Panc1 (cell line): ENCODE results near the gene GNA12. TPM values are rescaled to one million over a fixed set of nuclear protein-coding genes. Genes with fewer than 3 reads are reported as not detected.

Experiments
- ATAC-seq: fragments of 200-7000 bp; cut with Tn5 transposase; 2 replicates; pipeline ENCODE4 v1.9.1; 2020; ENCODE audit warnings: mild to moderate bottlenecking, moderate library complexity
- BruUV-seq: library from RNA; stranded (reverse); fragments of 400-500 nt; replicated peaks from 2 replicates; lab custom pipeline; 2021; lab: Mats Ljungman, UMichigan
- CTCF ChIA-PET: fragments of 300-600 bp; sonication (Branson Sonifier 250); formaldehyde crosslinking; loops from one replicate; lab custom pipeline; 2022; ENCODE audit warnings: antibody characterized with exemption; lab: Charles Lee
- POLR2A ChIA-PET: fragments of 300-600 bp; sonication (Branson Sonifier 250); formaldehyde crosslinking; loops from one replicate; lab custom pipeline; 2022; ENCODE audit warnings: antibody characterized with exemption; lab: Charles Lee
- DNase-seq: peaks from one replicate; pipeline ENCODE4 v3.0.0-alpha.2; 2010; ENCODE audit warnings: low read depth, low spot score
- H3K27ac ChIP-seq: 2 replicates; pipeline ENCODE4 v1.5.1; 2011; ENCODE audit warnings: mild to moderate bottlenecking, low read length, inconsistent platforms
- H3K27me3 ChIP-seq: fragments of 200-500 bp; sonication (Bioruptor generic); 2 replicates; pipeline ENCODE4 v1.6.0; 2014; ENCODE audit warnings: low read length, inconsistent platforms; ENCODE audit not compliant: control insufficient read depth, insufficient read depth
- H3K36me3 ChIP-seq: fragments of 200-500 bp; sonication (Bioruptor generic); 2 replicates; pipeline ENCODE4 v1.5.1; 2014; ENCODE audit warnings: inconsistent platforms, mild to moderate bottlenecking, low read length, moderate library complexity; ENCODE audit not compliant: control insufficient read depth, insufficient read depth
- H3K4me1 ChIP-seq: 2 replicates; pipeline ENCODE4 v1.5.1; 2011; ENCODE audit warnings: inconsistent platforms, mild to moderate bottlenecking, low read length, moderate library complexity; ENCODE audit not compliant: control insufficient read depth, insufficient read depth
- H3K4me3 ChIP-seq, 2 experiments: 2 replicates each; pipeline ENCODE4 v1.5.1; 2011 to 2012; ENCODE audit warnings: low read depth in 2 of 2, low read length in 2 of 2, mild to moderate bottlenecking in 2 of 2, inconsistent platforms in 1 of 2, moderate library complexity in 1 of 2
- H3K9me3 ChIP-seq: fragments of 200-500 bp; sonication (Bioruptor generic); 2 replicates; pipeline ENCODE4 v1.5.1; 2014; ENCODE audit warnings: low read depth, mild to moderate bottlenecking, inconsistent platforms, low read length, moderate library complexity; ENCODE audit not compliant: control insufficient read depth, insufficient read depth
- POLR2AphosphoS5 ChIP-seq: IDR thresholded peaks from 2 replicates; pipeline ENCODE4 v1.6.1; 2012; ENCODE audit warnings: mild to moderate bottlenecking, low read depth, low read length, moderate library complexity
- SIN3A ChIP-seq: IDR thresholded peaks from 2 replicates; pipeline ENCODE4 v1.6.1; 2012; ENCODE audit warnings: low read depth, mild to moderate bottlenecking, low read length, moderate library complexity, borderline replicate concordance; ENCODE audit not compliant: insufficient read depth
- TCF7L2 ChIP-seq: IDR thresholded peaks from 2 replicates; pipeline ENCODE4 v1.6.1; 2011; ENCODE audit warnings: mild to moderate bottlenecking, low read depth, low read length, inconsistent platforms
- in situ Hi-C: cut with HindIII; loops from 2 replicates; pipeline ENCODE4 v1.10.0; 2016; ENCODE audit warnings: low sequenced_read_pairs, low pct_unique_long_range_greater_than_20kb
- intact Hi-C: fragments of 100-400 bp; cut with micrococcal nuclease; formaldehyde crosslinking; loops from one replicate; pipeline ENCODE4 v1.10.0; 2022; ENCODE audit not compliant: unreplicated experiment
- total RNA-seq: library from RNA; stranded (reverse); gene quantifications from one replicate; pipeline ENCODE4 v1.2.1, GENCODE V29; 2021; ENCODE audit not compliant: unreplicated experiment
- TF ChIP-seq, protein P1 (sequence below), 2 experiments: IDR thresholded peaks; 2 replicates each; pipeline ENCODE4 v1.6.1; 2011 to 2012; ENCODE audit warnings: low read depth in 2 of 2, control low read depth in 1 of 2, low read length in 1 of 2, mild to moderate bottlenecking in 1 of 2, moderate library complexity in 1 of 2; ENCODE audit not compliant: insufficient read depth in 1 of 2
- TF ChIP-seq, protein P2 (sequence below): fragments of 450-650 bp; IDR thresholded peaks from 2 replicates; pipeline ENCODE4 v1.5.1; 2017; ENCODE audit warnings: mild to moderate bottlenecking

GNA12 gene
- total RNA-seq, 1 experiment from 2014 or later, result 139 TPM

DNA sequence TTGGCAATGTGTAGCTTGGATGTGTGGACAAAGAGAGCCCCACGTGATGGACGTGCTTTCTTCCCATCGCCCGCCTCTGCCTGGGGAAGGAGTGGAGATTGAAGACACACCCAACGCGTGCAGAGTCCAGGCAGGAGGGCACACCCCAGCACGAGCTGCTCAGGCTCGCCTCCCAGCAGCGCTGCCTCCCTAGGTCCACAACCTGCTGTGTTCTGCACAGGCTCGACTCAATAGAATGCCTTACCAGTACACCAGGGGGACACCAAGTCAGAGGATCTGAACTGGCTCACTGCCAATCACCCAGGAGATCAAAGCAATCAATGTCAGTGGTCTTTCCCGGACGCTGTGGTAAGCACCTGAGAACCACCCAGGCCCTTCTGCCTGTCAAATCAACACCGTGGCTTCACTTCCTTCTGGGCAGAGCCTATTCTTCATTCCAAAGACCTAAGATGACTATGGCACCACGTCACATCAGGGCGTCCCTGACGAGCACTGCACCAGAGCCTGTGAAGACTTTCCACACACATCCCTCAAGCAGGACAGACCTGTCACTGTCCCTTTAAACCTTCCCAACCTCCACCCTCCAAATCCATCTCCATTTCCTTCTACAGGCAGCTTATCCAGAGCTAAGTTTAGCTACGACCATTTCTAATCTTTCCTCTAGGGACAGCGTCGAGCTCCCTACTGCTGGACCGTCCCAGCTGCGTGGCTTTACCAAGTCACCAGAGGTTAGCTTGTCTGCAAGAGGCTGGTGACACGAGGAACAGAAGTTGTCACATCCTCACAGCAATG is 83.8 kb downstream of the GNA12 start:
- no peaks in the 10 kb centered on the region for H3K36me3 ChIP-seq
- intact Hi-C loops (no loop called here), in situ Hi-C loops (no loop called here)
- TF ChIP-seq SIN3A, result no peak
- peak; percentile 93 for TF ChIP-seq TCF7L2
- TF ChIP-seq, protein P1, sequence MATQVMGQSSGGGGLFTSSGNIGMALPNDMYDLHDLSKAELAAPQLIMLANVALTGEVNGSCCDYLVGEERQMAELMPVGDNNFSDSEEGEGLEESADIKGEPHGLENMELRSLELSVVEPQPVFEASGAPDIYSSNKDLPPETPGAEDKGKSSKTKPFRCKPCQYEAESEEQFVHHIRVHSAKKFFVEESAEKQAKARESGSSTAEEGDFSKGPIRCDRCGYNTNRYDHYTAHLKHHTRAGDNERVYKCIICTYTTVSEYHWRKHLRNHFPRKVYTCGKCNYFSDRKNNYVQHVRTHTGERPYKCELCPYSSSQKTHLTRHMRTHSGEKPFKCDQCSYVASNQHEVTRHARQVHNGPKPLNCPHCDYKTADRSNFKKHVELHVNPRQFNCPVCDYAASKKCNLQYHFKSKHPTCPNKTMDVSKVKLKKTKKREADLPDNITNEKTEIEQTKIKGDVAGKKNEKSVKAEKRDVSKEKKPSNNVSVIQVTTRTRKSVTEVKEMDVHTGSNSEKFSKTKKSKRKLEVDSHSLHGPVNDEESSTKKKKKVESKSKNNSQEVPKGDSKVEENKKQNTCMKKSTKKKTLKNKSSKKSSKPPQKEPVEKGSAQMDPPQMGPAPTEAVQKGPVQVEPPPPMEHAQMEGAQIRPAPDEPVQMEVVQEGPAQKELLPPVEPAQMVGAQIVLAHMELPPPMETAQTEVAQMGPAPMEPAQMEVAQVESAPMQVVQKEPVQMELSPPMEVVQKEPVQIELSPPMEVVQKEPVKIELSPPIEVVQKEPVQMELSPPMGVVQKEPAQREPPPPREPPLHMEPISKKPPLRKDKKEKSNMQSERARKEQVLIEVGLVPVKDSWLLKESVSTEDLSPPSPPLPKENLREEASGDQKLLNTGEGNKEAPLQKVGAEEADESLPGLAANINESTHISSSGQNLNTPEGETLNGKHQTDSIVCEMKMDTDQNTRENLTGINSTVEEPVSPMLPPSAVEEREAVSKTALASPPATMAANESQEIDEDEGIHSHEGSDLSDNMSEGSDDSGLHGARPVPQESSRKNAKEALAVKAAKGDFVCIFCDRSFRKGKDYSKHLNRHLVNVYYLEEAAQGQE (IDR thresholded peaks at IDR 0.05; ENCODE audit: insufficient read depth in 1 of 2, low read depth in 2 of 2, low read length in 1 of 2), result no peak; a peak in 1 of 4 replicates
- TF ChIP-seq, protein P2, sequence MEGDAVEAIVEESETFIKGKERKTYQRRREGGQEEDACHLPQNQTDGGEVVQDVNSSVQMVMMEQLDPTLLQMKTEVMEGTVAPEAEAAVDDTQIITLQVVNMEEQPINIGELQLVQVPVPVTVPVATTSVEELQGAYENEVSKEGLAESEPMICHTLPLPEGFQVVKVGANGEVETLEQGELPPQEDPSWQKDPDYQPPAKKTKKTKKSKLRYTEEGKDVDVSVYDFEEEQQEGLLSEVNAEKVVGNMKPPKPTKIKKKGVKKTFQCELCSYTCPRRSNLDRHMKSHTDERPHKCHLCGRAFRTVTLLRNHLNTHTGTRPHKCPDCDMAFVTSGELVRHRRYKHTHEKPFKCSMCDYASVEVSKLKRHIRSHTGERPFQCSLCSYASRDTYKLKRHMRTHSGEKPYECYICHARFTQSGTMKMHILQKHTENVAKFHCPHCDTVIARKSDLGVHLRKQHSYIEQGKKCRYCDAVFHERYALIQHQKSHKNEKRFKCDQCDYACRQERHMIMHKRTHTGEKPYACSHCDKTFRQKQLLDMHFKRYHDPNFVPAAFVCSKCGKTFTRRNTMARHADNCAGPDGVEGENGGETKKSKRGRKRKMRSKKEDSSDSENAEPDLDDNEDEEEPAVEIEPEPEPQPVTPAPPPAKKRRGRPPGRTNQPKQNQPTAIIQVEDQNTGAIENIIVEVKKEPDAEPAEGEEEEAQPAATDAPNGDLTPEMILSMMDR, result no peak
- TF ChIP-seq POLR2AphosphoS5, result peak; percentile 43; the same call in 1 of the 2 replicates
- no peaks in the 10 kb centered on the region for H3K27me3 ChIP-seq
- H3K4me1 ChIP-seq, result peaks cover 76% of the 10 kb centered on the region
- ChIA-PET CTCF (interaction anchor here (0.9 to 1.1 kb wide), 2 partner anchors 39 to 42 kb away, joined by 3 to 4 read pairs; no protein-coding TSS in a partner anchor), POLR2A (interaction anchor here (0.6 kb wide), 1 partner anchor 112 kb away, joined by 3 read pairs; no protein-coding TSS in a partner anchor)
- no peaks in the 10 kb centered on the region for H3K9me3 ChIP-seq
- BruUV-seq, result no TSS peak
- ATAC-seq (peak; percentile 68), DNase-seq (peak; percentile 39)
- peak overlapping the region in 1 of 2 experiments; percentile 28; a peak in 2 of 4 replicates for H3K4me3 ChIP-seq
- peak overlapping the region; percentile 98 for H3K27ac ChIP-seq

DNA sequence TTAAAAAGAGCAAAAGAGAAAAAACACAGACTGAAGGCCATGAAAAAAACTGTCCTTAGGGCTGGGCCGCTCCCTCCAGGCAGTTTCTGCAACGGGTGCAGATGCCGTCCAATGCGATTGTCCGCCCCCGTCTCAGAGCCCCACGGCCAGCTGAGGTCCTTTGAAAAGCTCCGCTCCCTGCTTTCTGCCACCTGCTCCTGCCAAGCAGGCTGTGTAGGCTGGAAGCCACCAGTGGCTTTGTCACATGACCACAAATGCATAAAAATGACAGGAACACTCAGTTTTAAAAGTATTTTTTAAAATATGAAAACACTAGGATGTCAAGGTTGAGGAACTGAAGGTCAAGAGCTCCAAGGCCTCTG is 84.4 kb downstream of the GNA12 start:
- intact Hi-C loops, result no loop called here
- peak overlapping the region in 1 of 2 experiments; percentile 28; a peak in 2 of 4 replicates for H3K4me3 ChIP-seq
- POLR2A ChIA-PET, result no interaction called here
- no peaks in the 10 kb centered on the region for H3K9me3 ChIP-seq
- in situ Hi-C loops, result no loop called here
- CTCF ChIA-PET, result no interaction called here
- no peaks in the 10 kb centered on the region for H3K36me3 ChIP-seq
- no peak for ATAC-seq
- peaks cover 78% of the 10 kb centered on the region for H3K4me1 ChIP-seq
- BruUV-seq, result no TSS peak
- peak overlapping the region; percentile 98 for H3K27ac ChIP-seq
- DNase-seq, result no peak
- TF ChIP-seq TCF7L2 (no peak), POLR2AphosphoS5 (no peak), SIN3A (no peak)
- TF ChIP-seq, protein P1 (IDR thresholded peaks at IDR 0.05; ENCODE audit: insufficient read depth in 1 of 2, low read depth in 2 of 2, low read length in 1 of 2), result no peak
- TF ChIP-seq, protein P2, result no peak
- H3K27me3 ChIP-seq, result no peaks in the 10 kb centered on the region
